ENCODE measurements around the gene DDX52. TPM values are rescaled to one million over a fixed set of nuclear protein-coding genes. Genes with fewer than 3 reads are reported as not detected.

The DDX52 gene
- total RNA-seq, 5 donors from 2014 or later (not counting 1 experiment from before 2014, with no cell fraction given) = 21.6 to 34.0 (median 25.7) TPM

DNA sequence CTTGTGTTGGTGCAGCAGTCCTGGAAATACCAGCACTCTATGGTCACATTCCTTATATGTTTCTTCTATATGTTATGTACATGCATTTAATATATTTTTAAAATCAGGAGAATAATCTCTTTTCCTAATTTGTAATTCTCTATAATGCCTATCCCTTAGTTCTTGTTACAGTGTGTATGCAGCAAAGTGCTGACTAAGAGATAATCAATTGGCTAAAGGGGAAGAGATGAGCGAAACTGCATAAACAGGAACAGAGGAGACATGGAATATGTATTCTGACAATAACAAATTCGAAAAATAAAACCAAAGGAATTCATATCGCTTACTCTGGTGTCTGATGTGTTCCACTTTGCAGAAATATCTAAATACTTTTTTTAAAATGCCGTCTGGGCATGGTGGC is 75.7 kb downstream of the DDX52 start:
- no peak overlapping the region for H3K27ac ChIP-seq (ENCODE audit: low read length)
- Mint-ChIP-seq H3K27me3 (no peaks in the 10 kb centered on the region), H3K9me3 (no peaks in the 10 kb centered on the region), H3K36me3 (peaks cover 42% of the 10 kb centered on the region), H3K27ac (peak overlapping the region in 1 of 2 donors; percentile 44), H3K4me3 (no peak overlapping the region), H3K4me1 (peaks cover 6 to 14% (median 8%) of the 10 kb centered on the region in 3 donors)
- H3K36me3 ChIP-seq (ENCODE audit: control insufficient read depth in 2 of 2, extremely low read depth in 1 of 2, insufficient read depth in 1 of 2, low read length in 1 of 2) = peaks cover 3 to 67% of the 10 kb centered on the region in 2 donors
- H3K4me1 ChIP-seq (ENCODE audit: control insufficient read depth in 1 of 2, extremely low read depth in 1 of 2, insufficient read depth in 2 of 2, low read length in 2 of 2) = no peaks in the 10 kb centered on the region
- no peak for DNase-seq
- WGBS (ENCODE audit: insufficient coverage) = no CpG with 5 or more reads among the region's 4 CpGs
- no peak for ATAC-seq (replicated peaks in 1 of 4)
- no peaks in the 10 kb centered on the region for H3K27me3 ChIP-seq (replicated peaks in 1 of 2; ENCODE audit: control insufficient read depth in 2 of 2, extremely low read depth in 1 of 2, insufficient read depth in 2 of 2, low read length in 1 of 2)
- H3K4me3 ChIP-seq (ENCODE audit: control insufficient read depth in 1 of 2, extremely low read depth in 1 of 2, low read length in 1 of 2) = no peak overlapping the region
- POLR2A ChIA-PET = no interaction called here
- no peaks in the 10 kb centered on the region for H3K9me3 ChIP-seq
- CTCF ChIA-PET = no interaction called here

DNA sequence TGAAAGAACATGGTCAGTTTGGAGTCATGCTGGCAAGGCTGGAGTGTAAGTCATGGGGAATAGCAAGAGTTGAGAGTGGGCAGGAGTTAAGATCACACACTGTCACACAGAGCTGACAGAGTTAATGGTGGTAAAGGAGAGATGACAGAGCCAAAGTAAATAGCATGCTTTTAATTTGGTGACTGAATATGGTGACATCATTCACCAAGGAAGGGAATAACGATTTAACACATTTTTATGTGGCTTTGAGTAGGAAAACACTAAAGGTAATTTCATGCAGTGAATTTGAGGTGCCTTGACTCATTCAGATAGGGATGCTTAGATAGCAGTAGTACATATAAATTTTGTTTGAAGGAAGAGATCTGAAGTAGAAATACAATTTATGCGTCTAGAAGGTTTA is 76.1 kb downstream of the DDX52 start:
- ChIA-PET CTCF (interaction anchor here in 1 of 2 donors (0.7 kb wide), 1 partner anchor 44 kb away, joined by 8 read pairs; no protein-coding TSS in a partner anchor), POLR2A (no interaction called here)
- 80% methylated on average over 1 of the region's 2 CpGs for WGBS (ENCODE audit: insufficient coverage)
- Histone ChIP-seq H3K36me3 (ENCODE audit: control insufficient read depth in 2 of 2, extremely low read depth in 1 of 2, insufficient read depth in 1 of 2, low read length in 1 of 2) (peaks cover 3 to 67% of the 10 kb centered on the region in 2 donors), H3K9me3 (no peaks in the 10 kb centered on the region), H3K27ac (ENCODE audit: low read length) (no peak overlapping the region), H3K4me1 (ENCODE audit: control insufficient read depth in 1 of 2, extremely low read depth in 1 of 2, insufficient read depth in 2 of 2, low read length in 2 of 2) (no peaks in the 10 kb centered on the region), H3K27me3 (replicated peaks in 1 of 2; ENCODE audit: control insufficient read depth in 2 of 2, extremely low read depth in 1 of 2, insufficient read depth in 2 of 2, low read length in 1 of 2) (no peaks in the 10 kb centered on the region), H3K4me3 (ENCODE audit: control insufficient read depth in 1 of 2, extremely low read depth in 1 of 2, low read length in 1 of 2) (no peak overlapping the region)
- Mint-ChIP-seq H3K27me3 (no peaks in the 10 kb centered on the region), H3K36me3 (peaks cover 44% of the 10 kb centered on the region), H3K27ac (no peak overlapping the region), H3K4me3 (no peak overlapping the region), H3K9me3 (no peaks in the 10 kb centered on the region), H3K4me1 (peaks cover 8 to 18% (median 9%) of the 10 kb centered on the region in 3 donors)
- DNase-seq (no peak), ATAC-seq (replicated peaks in 1 of 4) (no peak)

DNA sequence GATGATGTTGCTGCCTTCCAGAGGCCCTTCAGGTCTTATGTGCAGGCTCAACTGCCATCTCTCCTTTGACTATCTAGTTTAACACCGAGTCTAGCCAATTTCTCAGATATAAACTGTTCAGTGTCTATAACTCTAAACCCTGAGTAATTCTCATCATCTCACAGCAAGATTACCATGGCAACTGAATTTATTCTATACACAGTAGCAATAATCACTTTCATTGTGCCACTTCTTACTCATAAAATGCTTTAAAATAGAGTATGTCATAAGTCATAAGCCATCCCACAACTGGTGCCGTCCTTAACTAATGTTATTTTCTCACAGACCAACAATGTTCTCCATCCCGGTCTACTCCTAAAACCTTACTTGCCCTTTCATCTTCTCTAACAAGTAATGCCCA is 79.0 kb downstream of the DDX52 start:
- no peak overlapping the region for H3K4me3 Mint-ChIP-seq
- H3K9me3 Mint-ChIP-seq = no peaks in the 10 kb centered on the region
- CTCF ChIA-PET = no interaction called here
- Histone ChIP-seq H3K9me3 (no peaks in the 10 kb centered on the region), H3K36me3 (ENCODE audit: control insufficient read depth in 2 of 2, extremely low read depth in 1 of 2, insufficient read depth in 1 of 2, low read length in 1 of 2) (peaks cover 11 to 77% of the 10 kb centered on the region in 2 donors), H3K4me1 (ENCODE audit: control insufficient read depth in 1 of 2, extremely low read depth in 1 of 2, insufficient read depth in 2 of 2, low read length in 2 of 2) (no peaks in the 10 kb centered on the region), H3K4me3 (ENCODE audit: control insufficient read depth in 1 of 2, extremely low read depth in 1 of 2, low read length in 1 of 2) (no peak overlapping the region), H3K27ac (ENCODE audit: low read length) (no peak overlapping the region), H3K27me3 (replicated peaks in 1 of 2; ENCODE audit: control insufficient read depth in 2 of 2, extremely low read depth in 1 of 2, insufficient read depth in 2 of 2, low read length in 1 of 2) (no peaks in the 10 kb centered on the region)
- H3K36me3 Mint-ChIP-seq = peaks cover 48% of the 10 kb centered on the region
- WGBS (ENCODE audit: insufficient coverage) = 58% methylated on average over 2 of the region's 3 CpGs
- POLR2A ChIA-PET = no interaction called here
- DNase-seq (no peak), ATAC-seq (replicated peaks in 1 of 4) (no peak)
- peaks cover 8 to 19% (median 10%) of the 10 kb centered on the region in 3 donors for H3K4me1 Mint-ChIP-seq
- no peaks in the 10 kb centered on the region for H3K27me3 Mint-ChIP-seq
- peak overlapping the region; percentile 34 to 56 for H3K27ac Mint-ChIP-seq

DNA sequence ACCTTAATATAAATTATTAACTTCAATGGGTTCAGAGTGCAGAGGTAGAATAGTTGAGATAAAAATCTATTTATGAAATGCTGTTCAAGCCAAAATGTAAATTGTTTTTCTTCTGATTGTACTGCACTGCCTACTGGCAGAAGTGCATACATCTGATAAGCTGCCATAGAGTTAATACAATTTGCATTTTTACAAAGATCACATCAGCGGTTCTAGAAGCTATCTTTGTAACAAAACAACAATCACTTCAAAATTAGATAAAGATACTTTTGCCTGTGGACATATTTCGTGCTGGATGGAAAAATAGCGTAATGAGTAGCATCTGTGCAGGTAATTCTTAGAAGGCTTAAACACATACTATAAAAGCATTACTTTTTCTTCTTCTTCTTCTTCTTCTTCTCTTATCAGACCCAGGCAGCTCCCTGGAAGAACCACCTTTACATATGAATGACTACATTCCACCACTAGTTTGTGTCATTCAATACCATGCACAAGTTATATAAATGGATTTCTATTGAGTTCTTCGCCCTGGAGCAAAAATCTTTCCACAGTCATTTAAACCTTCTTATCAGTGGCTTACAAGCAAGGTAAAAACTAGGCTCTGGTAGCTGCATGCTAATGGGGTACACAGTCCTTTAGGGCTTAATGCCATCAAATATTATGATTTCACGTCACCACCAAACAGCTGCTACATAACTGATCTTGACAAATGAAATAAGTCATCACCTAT is 81.1 kb downstream of the DDX52 start:
- peaks cover 11 to 77% of the 10 kb centered on the region in 2 donors for H3K36me3 ChIP-seq (ENCODE audit: control insufficient read depth in 2 of 2, extremely low read depth in 1 of 2, insufficient read depth in 1 of 2, low read length in 1 of 2)
- H3K4me3 Mint-ChIP-seq = no peak overlapping the region
- no peak for ATAC-seq (replicated peaks in 1 of 4)
- no peak overlapping the region for H3K4me3 ChIP-seq (ENCODE audit: control insufficient read depth in 1 of 2, extremely low read depth in 1 of 2, low read length in 1 of 2)
- no peaks in the 10 kb centered on the region for H3K27me3 ChIP-seq (replicated peaks in 1 of 2; ENCODE audit: control insufficient read depth in 2 of 2, extremely low read depth in 1 of 2, insufficient read depth in 2 of 2, low read length in 1 of 2)
- H3K36me3 Mint-ChIP-seq = peaks cover 50% of the 10 kb centered on the region
- DNase-seq = no peak
- no CpG with 5 or more reads among the region's 5 CpGs for WGBS (ENCODE audit: insufficient coverage)
- H3K27ac Mint-ChIP-seq = peak overlapping the region in 1 of 2 donors; percentile 12
- H3K4me1 ChIP-seq (ENCODE audit: control insufficient read depth in 1 of 2, extremely low read depth in 1 of 2, insufficient read depth in 2 of 2, low read length in 2 of 2) = no peaks in the 10 kb centered on the region
- H3K4me1 Mint-ChIP-seq = peaks cover 10 to 20% (median 12%) of the 10 kb centered on the region in 3 donors
- ChIA-PET POLR2A (no interaction called here), CTCF (no interaction called here)
- H3K27me3 Mint-ChIP-seq = no peaks in the 10 kb centered on the region
- H3K9me3 Mint-ChIP-seq = no peaks in the 10 kb centered on the region
- no peaks in the 10 kb centered on the region for H3K9me3 ChIP-seq
- no peak overlapping the region for H3K27ac ChIP-seq (ENCODE audit: low read length)

Other genes with a start within 250 kb of the DDX52 start
- gene ACACA, start 236.6 kb downstream of the DDX52 start, total RNA-seq = 10 to 100 TPM; 15.9 to 30.2 (median 18.0) TPM
- gene TADA2A, start 236.6 kb downstream of the DDX52 start, total RNA-seq = 10 to 100 TPM; 14.5 to 27.3 (median 21.9) TPM
- 1 to 10 TPM; 4.0 to 9.6 (median 5.4) TPM for gene DUSP14, start 153.6 kb downstream of the DDX52 start, total RNA-seq
- gene SYNRG, start 34.0 kb downstream of the DDX52 start, total RNA-seq = 100 to 1,000 TPM; 103 to 118 (median 113) TPM
- under 1 TPM in 3 of 5 donors, not detected in 2; 0.10 to 0.19 (median 0.15) TPM for gene HNF1B, start 101.6 kb upstream of the DDX52 start, total RNA-seq